SU-DHL-6 (cell line): ENCODE results near the gene CDH23.

Source experiments
- EZH2phosphoT487 ChIP-seq: fragments of 200-600 bp; sonication (generic), shearing (Covaris generic); conservative IDR thresholded peaks from 2 replicates; pipeline ENCODE4 v1.6.1; 2018; ENCODE audit warnings: mild to moderate bottlenecking, antibody characterized with exemption, low read length, moderate library complexity, mixed read lengths
- TF ChIP-seq, protein P1 (sequence below): fragments of 200-600 bp; sonication (generic); IDR thresholded peaks from one replicate; pipeline ENCODE4 v1.5.1; 2017; ENCODE audit warnings: antibody characterized with exemption, mild to moderate bottlenecking, low read length, moderate library complexity; ENCODE audit not compliant: insufficient read depth, poor library complexity, severe bottlenecking

DNA sequence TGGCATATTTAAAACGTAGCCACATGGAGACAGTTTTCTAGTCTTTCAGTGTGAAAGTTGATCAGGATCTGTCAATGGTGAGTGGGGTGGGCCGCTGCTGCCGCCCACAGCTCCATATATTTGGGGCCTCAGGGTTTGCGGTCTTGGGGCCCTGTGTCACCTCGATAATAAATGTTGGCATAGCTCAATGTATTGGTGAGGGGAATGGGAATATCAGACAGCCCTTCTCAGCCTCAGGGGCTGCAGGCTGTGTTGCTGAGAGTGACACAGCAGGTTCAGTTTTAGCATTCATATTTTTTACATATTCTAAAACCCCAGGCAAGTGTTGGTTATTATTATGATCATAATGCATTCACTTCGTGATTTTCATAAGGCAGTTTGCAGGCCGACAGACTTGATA lies 5.3 kb downstream of the CDH23 start:
- no peak for TF ChIP-seq EZH2phosphoT487
- TF ChIP-seq, protein P1, sequence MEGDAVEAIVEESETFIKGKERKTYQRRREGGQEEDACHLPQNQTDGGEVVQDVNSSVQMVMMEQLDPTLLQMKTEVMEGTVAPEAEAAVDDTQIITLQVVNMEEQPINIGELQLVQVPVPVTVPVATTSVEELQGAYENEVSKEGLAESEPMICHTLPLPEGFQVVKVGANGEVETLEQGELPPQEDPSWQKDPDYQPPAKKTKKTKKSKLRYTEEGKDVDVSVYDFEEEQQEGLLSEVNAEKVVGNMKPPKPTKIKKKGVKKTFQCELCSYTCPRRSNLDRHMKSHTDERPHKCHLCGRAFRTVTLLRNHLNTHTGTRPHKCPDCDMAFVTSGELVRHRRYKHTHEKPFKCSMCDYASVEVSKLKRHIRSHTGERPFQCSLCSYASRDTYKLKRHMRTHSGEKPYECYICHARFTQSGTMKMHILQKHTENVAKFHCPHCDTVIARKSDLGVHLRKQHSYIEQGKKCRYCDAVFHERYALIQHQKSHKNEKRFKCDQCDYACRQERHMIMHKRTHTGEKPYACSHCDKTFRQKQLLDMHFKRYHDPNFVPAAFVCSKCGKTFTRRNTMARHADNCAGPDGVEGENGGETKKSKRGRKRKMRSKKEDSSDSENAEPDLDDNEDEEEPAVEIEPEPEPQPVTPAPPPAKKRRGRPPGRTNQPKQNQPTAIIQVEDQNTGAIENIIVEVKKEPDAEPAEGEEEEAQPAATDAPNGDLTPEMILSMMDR = no peak
